Suprapubic skin (tissue), 4 donors: ENCODE results near the gene CTSG.

Experiments used
- CTCF ChIP-seq, 2 donors: fragments of 200-600 bp in 1 of 2; fragments of 450-650 bp in 1 of 2; sonication (generic) in 1 of 2; IDR thresholded peaks; one replicate each; pipeline ENCODE4 v1.5.1; 2016 to 2019; ENCODE audit warnings: antibody characterized with exemption in 2 of 2, mild to moderate bottlenecking in 1 of 2, moderate library complexity in 1 of 2
- EP300 ChIP-seq: sonication (generic); formaldehyde crosslinking; IDR thresholded peaks from one replicate; pipeline ENCODE4 v1.6.1; 2017; ENCODE audit warnings: antibody characterized with exemption
- POLR2A ChIP-seq, 2 donors: fragments of 450-650 bp; IDR thresholded peaks; one replicate each; pipeline ENCODE4 v1.6.1; 2017; ENCODE audit warnings: antibody characterized with exemption in 2 of 2, mild to moderate bottlenecking in 2 of 2, moderate library complexity in 2 of 2
- POLR2AphosphoS5 ChIP-seq, 3 donors: sonication (generic); formaldehyde crosslinking; IDR thresholded peaks; one replicate each; pipeline ENCODE4 v1.6.1; 2017; ENCODE audit warnings: antibody characterized with exemption in 3 of 3

- TF ChIP-seq CTCF (IDR thresholded peaks at IDR 0.05) (no peak), POLR2AphosphoS5 (IDR thresholded peaks at IDR 0.05) (no peak), POLR2A (IDR thresholded peaks at IDR 0.05) (no peak), EP300 (no peak)
These were observed 721 bp upstream of the CTSG start for GRCh38 chr14:24576771-24577170.
